Trophoblast cell (in vitro differentiated cells and primary cell): ENCODE results near the gene OR8B4.

Source experiments
- DNase-seq, 2 donors: peaks; one replicate each; pipeline ENCODE4 v3.0.0-alpha.2; 2016
- H2AFZ ChIP-seq: 2 replicates; pipeline ENCODE4 v1.6.1; 2013; ENCODE audit warnings: low read length, moderate library complexity, mild to moderate bottlenecking; ENCODE audit not compliant: insufficient read depth, poor library complexity
- H2AK5ac ChIP-seq: 2 replicates; pipeline ENCODE4 v1.6.1; 2013; ENCODE audit warnings: mild to moderate bottlenecking, low read length
- H2BK120ac ChIP-seq: 2 replicates; pipeline ENCODE4 v1.6.1; 2013; ENCODE audit warnings: low read length, mild to moderate bottlenecking, moderate library complexity; ENCODE audit not compliant: insufficient read depth, poor library complexity
- H2BK12ac ChIP-seq: 2 replicates; pipeline ENCODE4 v1.6.1; 2013; ENCODE audit warnings: mild to moderate bottlenecking, low read length, moderate library complexity
- H2BK5ac ChIP-seq: 2 replicates; pipeline ENCODE4 v1.6.1; 2013; ENCODE audit warnings: low read length, low read depth, moderate library complexity, mild to moderate bottlenecking; ENCODE audit not compliant: poor library complexity
- H3K14ac ChIP-seq: 2 replicates; pipeline ENCODE4 v1.6.1; 2013; ENCODE audit warnings: mild to moderate bottlenecking, low read length
- H3K18ac ChIP-seq: 2 replicates; pipeline ENCODE4 v1.6.1; 2013; ENCODE audit warnings: mild to moderate bottlenecking, low read length
- H3K23ac ChIP-seq: 2 replicates; pipeline ENCODE4 v1.6.1; 2013; ENCODE audit warnings: low read length
- H3K27ac ChIP-seq: 2 replicates; pipeline ENCODE4 v1.5.1; 2013; ENCODE audit warnings: low read depth, mild to moderate bottlenecking, inconsistent platforms, low read length, moderate library complexity
- H3K27me3 ChIP-seq: 2 replicates; pipeline ENCODE4 v1.6.1; 2013; ENCODE audit warnings: inconsistent platforms, mild to moderate bottlenecking, low read length, moderate library complexity; ENCODE audit not compliant: insufficient read depth
- H3K36me3 ChIP-seq, 2 experiments: 1 replicate in 1 of 2; 2 replicates in 1 of 2; pipeline ENCODE4 v1.6.1; 2013; ENCODE audit warnings: low read length in 2 of 2, mild to moderate bottlenecking in 2 of 2, moderate library complexity in 1 of 2; ENCODE audit not compliant: insufficient read depth in 2 of 2, control insufficient read depth in 1 of 2
- H3K4ac ChIP-seq: 2 replicates; pipeline ENCODE4 v1.6.1; 2013; ENCODE audit warnings: low read depth, mild to moderate bottlenecking, low read length, moderate library complexity
- H3K4me1 ChIP-seq, 2 experiments: 1 replicate in 1 of 2; 2 replicates in 1 of 2; pipeline ENCODE4 v1.6.1; 2013; ENCODE audit warnings: low read length in 2 of 2, mild to moderate bottlenecking in 2 of 2, moderate library complexity in 1 of 2; ENCODE audit not compliant: insufficient read depth in 2 of 2, control insufficient read depth in 1 of 2
- H3K4me2 ChIP-seq: 2 replicates; pipeline ENCODE4 v1.6.1; 2013; ENCODE audit warnings: inconsistent platforms, mild to moderate bottlenecking, low read length, moderate library complexity
- H3K4me3 ChIP-seq: 2 replicates; pipeline ENCODE4 v1.5.1; 2013; ENCODE audit warnings: mild to moderate bottlenecking, low read depth, low read length, inconsistent platforms
- H3K79me1 ChIP-seq: one replicate; pipeline ENCODE4 v1.6.1; 2013; ENCODE audit warnings: low read length
- H3K79me2 ChIP-seq: 2 replicates; pipeline ENCODE4 v1.6.1; 2013; ENCODE audit warnings: low read length, mild to moderate bottlenecking; ENCODE audit not compliant: control insufficient read depth, insufficient read depth, poor library complexity
- H3K9ac ChIP-seq: 2 replicates; pipeline ENCODE4 v1.6.1; 2013; ENCODE audit warnings: mild to moderate bottlenecking, low read length
- H3K9me3 ChIP-seq: 2 replicates; pipeline ENCODE4 v1.6.1; 2013; ENCODE audit warnings: low read depth, mild to moderate bottlenecking, control low read depth, inconsistent platforms, low read length; ENCODE audit not compliant: insufficient read depth
- H4K12ac ChIP-seq: 2 replicates; pipeline ENCODE4 v1.6.1; 2013; ENCODE audit warnings: low read depth, mild to moderate bottlenecking, low read length, moderate library complexity
- H4K8ac ChIP-seq: 2 replicates; pipeline ENCODE4 v1.6.1; 2013; ENCODE audit warnings: low read depth, mild to moderate bottlenecking, low read length, moderate library complexity
- H4K91ac ChIP-seq: one replicate; pipeline ENCODE4 v1.6.1; 2013; ENCODE audit warnings: low read depth, mild to moderate bottlenecking, low read length, moderate library complexity
- WGBS: extraction: QIAGEN DNeasy Blood & Tissue Kit; methylation state at CpG from one replicate; pipeline ENCODE4 v1.1.7; 2013; ENCODE audit warnings: missing lambda C conversion rate; ENCODE audit not compliant: insufficient read length, insufficient coverage; ENCODE audit errors: extremely low coverage; 5-methylcytosine and 5-hydroxymethylcytosine counted together

OR8B4 gene

GRCh38 chr11:124441081-124441480, 16.4 kb upstream of the OR8B4 start:
- no peaks in the 10 kb centered on the region for H3K79me1 ChIP-seq
- no peak overlapping the region for H4K91ac ChIP-seq
- no peak overlapping the region for H2BK5ac ChIP-seq
- H3K18ac ChIP-seq, result no peak overlapping the region
- no peak overlapping the region for H2BK12ac ChIP-seq
- no peak overlapping the region for H3K23ac ChIP-seq
- no peak overlapping the region for H2BK120ac ChIP-seq
- no peak overlapping the region for H3K9ac ChIP-seq
- H3K4ac ChIP-seq, result no peak overlapping the region
- H3K79me2 ChIP-seq, result no peaks in the 10 kb centered on the region
- no peak overlapping the region for H2AK5ac ChIP-seq
- no peak overlapping the region for H3K14ac ChIP-seq
- peaks cover 2% of the 10 kb centered on the region for H3K9me3 ChIP-seq
- no peak overlapping the region for H3K4me3 ChIP-seq
- no peak overlapping the region for H3K4me2 ChIP-seq
- WGBS, result no CpG with 5 or more reads among the region's 5 CpGs
- no peak overlapping the region for H4K12ac ChIP-seq
- no peak overlapping the region for H4K8ac ChIP-seq
- no peaks in the 10 kb centered on the region for H3K36me3 ChIP-seq
- no peak for DNase-seq
- no peak overlapping the region for H2AFZ ChIP-seq
- H3K4me1 ChIP-seq, result no peaks in the 10 kb centered on the region
- H3K27ac ChIP-seq, result no peak overlapping the region
- H3K27me3 ChIP-seq, result no peaks in the 10 kb centered on the region

DNA sequence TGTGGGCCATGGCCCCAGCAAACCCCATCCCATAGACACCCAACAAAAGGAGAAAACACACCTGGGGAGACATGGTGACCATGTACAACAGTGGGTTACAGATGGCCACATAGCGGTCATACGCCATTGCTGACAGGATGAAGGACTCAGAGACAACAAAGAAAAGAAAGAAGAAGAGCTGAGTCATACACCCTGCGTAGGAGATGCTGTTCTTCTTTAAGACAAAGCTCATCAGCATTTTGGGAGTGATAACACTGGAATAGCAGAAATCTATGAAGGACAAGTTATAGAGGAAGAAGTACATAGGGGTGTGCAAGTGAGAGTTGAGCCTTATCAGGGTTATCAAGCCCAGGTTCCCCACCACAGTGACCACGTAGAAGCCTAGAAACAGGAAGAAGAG, 15.9 kb upstream of the OR8B4 start:
- no peaks in the 10 kb centered on the region for H3K79me2 ChIP-seq
- H2BK12ac ChIP-seq, result no peak overlapping the region
- no peaks in the 10 kb centered on the region for H3K79me1 ChIP-seq
- H4K12ac ChIP-seq, result no peak overlapping the region
- H3K4me3 ChIP-seq, result no peak overlapping the region
- H3K27me3 ChIP-seq, result no peaks in the 10 kb centered on the region
- H3K27ac ChIP-seq, result no peak overlapping the region
- H4K91ac ChIP-seq, result no peak overlapping the region
- no peak overlapping the region for H2AFZ ChIP-seq
- no peak overlapping the region for H2AK5ac ChIP-seq
- H3K36me3 ChIP-seq, result no peaks in the 10 kb centered on the region
- H3K18ac ChIP-seq, result no peak overlapping the region
- H3K9me3 ChIP-seq, result peaks cover 2% of the 10 kb centered on the region
- H3K14ac ChIP-seq, result no peak overlapping the region
- no peak overlapping the region for H2BK120ac ChIP-seq
- no peaks in the 10 kb centered on the region for H3K4me1 ChIP-seq
- WGBS, result no CpG with 5 or more reads among the region's 4 CpGs
- H2BK5ac ChIP-seq, result no peak overlapping the region
- H3K4me2 ChIP-seq, result no peak overlapping the region
- DNase-seq, result no peak
- H3K4ac ChIP-seq, result no peak overlapping the region
- H3K23ac ChIP-seq, result no peak overlapping the region
- no peak overlapping the region for H3K9ac ChIP-seq
- H4K8ac ChIP-seq, result no peak overlapping the region

DNA sequence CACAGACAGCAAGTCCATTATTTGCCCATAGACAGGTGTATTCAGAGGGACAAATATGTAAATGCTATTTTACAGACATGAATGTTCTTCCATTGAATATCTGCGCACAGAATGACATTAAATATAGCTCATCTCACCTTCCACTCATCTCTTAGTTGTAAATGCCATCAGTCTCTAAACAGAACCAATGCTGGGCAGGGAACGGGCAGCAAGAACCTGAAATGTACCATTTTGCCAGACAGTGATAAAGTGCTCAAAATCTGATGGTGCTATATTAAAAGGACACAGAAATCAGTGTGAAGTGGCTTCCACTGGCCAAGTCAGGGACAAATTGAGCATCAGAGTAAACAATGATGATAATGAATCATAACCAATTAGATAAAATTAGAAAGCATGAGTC, 10.0 kb upstream of the OR8B4 start:
- Histone ChIP-seq H4K91ac (no peak overlapping the region), H2AFZ (no peak overlapping the region), H3K9ac (no peak overlapping the region), H4K12ac (no peak overlapping the region), H3K18ac (no peak overlapping the region), H3K14ac (no peak overlapping the region), H3K4me3 (no peak overlapping the region), H2BK120ac (no peak overlapping the region), H3K9me3 (no peaks in the 10 kb centered on the region), H3K27me3 (no peaks in the 10 kb centered on the region), H3K4me1 (no peaks in the 10 kb centered on the region), H3K79me1 (no peaks in the 10 kb centered on the region), H3K27ac (no peak overlapping the region), H3K36me3 (no peaks in the 10 kb centered on the region), H3K4me2 (no peak overlapping the region), H2BK5ac (no peak overlapping the region), H2AK5ac (no peak overlapping the region), H3K4ac (no peak overlapping the region), H2BK12ac (no peak overlapping the region), H4K8ac (no peak overlapping the region), H3K79me2 (no peaks in the 10 kb centered on the region), H3K23ac (no peak overlapping the region)
- no CpG with 5 or more reads among the region's 2 CpGs for WGBS
- no peak for DNase-seq

DNA sequence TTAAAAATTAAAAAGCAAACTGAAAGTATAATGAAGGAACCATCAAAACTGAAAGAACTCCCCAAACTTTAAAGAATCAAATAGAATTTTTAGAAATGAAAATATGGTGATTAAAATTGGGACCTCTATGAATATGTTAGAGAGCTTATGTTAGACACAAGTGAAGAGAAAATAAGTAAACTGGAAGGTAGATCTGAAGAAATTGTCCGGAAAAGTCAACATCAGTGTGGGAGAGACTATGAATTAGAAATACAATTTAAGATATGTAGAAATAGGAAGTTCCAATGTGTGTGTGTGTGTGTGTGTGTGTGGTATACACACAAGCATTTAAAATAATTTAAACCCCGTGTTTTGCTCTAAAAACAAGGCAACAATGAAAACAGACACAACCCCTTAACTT, 4.9 kb upstream of the OR8B4 start:
- Histone ChIP-seq H3K9ac (no peak overlapping the region), H3K14ac (no peak overlapping the region), H3K4me3 (no peak overlapping the region), H2AFZ (no peak overlapping the region), H4K8ac (no peak overlapping the region), H3K9me3 (no peaks in the 10 kb centered on the region), H3K27ac (no peak overlapping the region), H2BK12ac (no peak overlapping the region), H3K4me1 (no peaks in the 10 kb centered on the region), H4K91ac (no peak overlapping the region), H2BK5ac (no peak overlapping the region), H3K27me3 (no peaks in the 10 kb centered on the region), H2AK5ac (no peak overlapping the region), H3K4ac (no peak overlapping the region), H3K79me1 (no peaks in the 10 kb centered on the region), H2BK120ac (no peak overlapping the region), H3K18ac (no peak overlapping the region), H3K23ac (no peak overlapping the region), H3K36me3 (no peaks in the 10 kb centered on the region), H3K4me2 (no peak overlapping the region), H4K12ac (no peak overlapping the region), H3K79me2 (no peaks in the 10 kb centered on the region)
- no peak for DNase-seq
- no CpG with 5 or more reads among the region's 2 CpGs for WGBS
